Measurements from ENCODE around the gene GSG1L. TPM values are rescaled to one million over a fixed set of nuclear protein-coding genes. Genes with fewer than 3 reads are reported as not detected.
"Not testable (repeated sequence)": the region's sequence is repeated elsewhere in the genome, so short reads cannot be mapped to it uniquely, and the experiment has no call there.

GSG1L gene
- total RNA-seq, 1 donor from 2014 or later: not detected

- no peak overlapping the region for H3K27ac Mint-ChIP-seq
- H3K4me3 Mint-ChIP-seq: no peak overlapping the region
- DNase-seq (ENCODE audit: low spot score): no peak
- no peaks in the 10 kb centered on the region for H3K4me1 Mint-ChIP-seq (ENCODE audit: low read depth)
- H3K9me3 Mint-ChIP-seq: peaks cover 18% of the 10 kb centered on the region
- H3K36me3 Mint-ChIP-seq (ENCODE audit: low read depth): no peaks in the 10 kb centered on the region
- intact Hi-C loops (cut with micrococcal nuclease): no loop called here
- no peaks in the 10 kb centered on the region for H3K27me3 Mint-ChIP-seq (ENCODE audit: insufficient read depth)
These were observed 110.7 kb downstream of the GSG1L start for GRCh38 chr16:27952811-27953210.

GRCh38 chr16:27951489-27952120 lies 111.9 kb downstream of the GSG1L start:
- DNase-seq (ENCODE audit: low spot score): no peak
- Mint-ChIP-seq H3K4me3 (no peak overlapping the region), H3K36me3 (ENCODE audit: low read depth) (no peaks in the 10 kb centered on the region), H3K27ac (no peak overlapping the region), H3K27me3 (ENCODE audit: insufficient read depth) (no peaks in the 10 kb centered on the region), H3K9me3 (peaks cover 13% of the 10 kb centered on the region), H3K4me1 (ENCODE audit: low read depth) (no peaks in the 10 kb centered on the region)
- intact Hi-C loops (cut with micrococcal nuclease): no loop called here

DNA sequence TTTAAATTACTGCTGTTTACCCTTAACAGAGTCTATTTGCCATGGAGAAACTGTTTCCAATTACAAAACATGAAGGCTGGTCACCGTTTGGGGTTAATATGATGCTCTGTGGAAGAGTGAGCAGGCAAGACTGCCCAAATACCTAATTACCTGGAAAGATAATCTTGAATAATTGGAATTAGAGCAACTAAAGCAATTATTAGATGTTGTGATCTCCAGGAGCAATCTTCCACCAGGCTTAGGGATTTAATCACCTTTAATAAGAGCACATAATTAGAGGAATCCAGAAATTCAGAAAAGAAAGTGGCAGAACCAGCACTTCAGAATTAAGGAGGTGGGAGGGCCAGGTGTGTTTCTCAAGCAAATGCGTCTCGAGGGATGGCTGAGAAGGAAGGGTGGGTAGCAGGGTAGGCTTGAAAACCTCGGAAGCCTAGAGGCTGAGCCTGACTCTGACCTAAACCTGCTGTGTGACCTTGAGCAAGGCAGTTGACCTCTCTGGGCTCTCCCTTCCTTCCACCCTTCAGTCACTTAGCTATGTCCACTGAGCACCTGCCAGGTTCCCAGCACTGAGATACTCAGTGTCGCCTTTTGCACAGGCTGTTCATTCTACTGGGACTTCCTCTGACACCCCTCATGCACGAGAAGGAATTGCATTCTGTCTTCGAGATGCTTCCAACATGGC lies 113.2 kb downstream of the GSG1L start:
- intact Hi-C loops (cut with micrococcal nuclease): no loop called here
- no peaks in the 10 kb centered on the region for H3K36me3 Mint-ChIP-seq (ENCODE audit: low read depth)
- H3K27ac Mint-ChIP-seq: no peak overlapping the region
- H3K9me3 Mint-ChIP-seq: peaks cover 6% of the 10 kb centered on the region
- H3K27me3 Mint-ChIP-seq (ENCODE audit: insufficient read depth): no peaks in the 10 kb centered on the region
- no peaks in the 10 kb centered on the region for H3K4me1 Mint-ChIP-seq (ENCODE audit: low read depth)
- H3K4me3 Mint-ChIP-seq: no peak overlapping the region
- no peak for DNase-seq (ENCODE audit: low spot score)

DNA sequence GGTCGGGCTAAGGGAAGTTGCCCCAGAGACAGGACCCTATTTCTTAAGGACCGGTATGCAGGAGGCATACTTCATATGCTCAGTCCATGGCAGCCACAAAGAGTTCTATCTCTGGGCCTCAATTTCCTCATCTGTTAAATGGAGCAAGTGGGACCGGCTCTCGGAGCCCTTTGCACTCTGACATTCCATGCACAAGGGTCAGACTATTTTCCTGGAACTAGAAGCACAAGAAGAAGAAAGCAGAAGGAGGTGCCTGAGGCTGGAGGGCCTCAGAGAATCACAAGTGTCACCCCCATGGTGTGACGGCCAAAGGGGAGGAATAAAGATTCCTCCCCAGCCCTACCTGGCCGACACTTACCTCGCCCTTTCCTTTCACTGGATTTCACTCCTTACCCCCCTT lies 115.8 kb downstream of the GSG1L start:
- intact Hi-C loops (cut with micrococcal nuclease): loop anchor here (10.0 kb wide), 1 partner anchor 57 kb away; no protein-coding TSS in a partner anchor
- no peaks in the 10 kb centered on the region for H3K4me1 Mint-ChIP-seq (ENCODE audit: low read depth)
- DNase-seq (ENCODE audit: low spot score): no peak
- no peaks in the 10 kb centered on the region for H3K9me3 Mint-ChIP-seq
- no peak overlapping the region for H3K4me3 Mint-ChIP-seq
- no peak overlapping the region for H3K27ac Mint-ChIP-seq
- no peaks in the 10 kb centered on the region for H3K36me3 Mint-ChIP-seq (ENCODE audit: low read depth)
- no peaks in the 10 kb centered on the region for H3K27me3 Mint-ChIP-seq (ENCODE audit: insufficient read depth)

GRCh38 chr16:27945233-27945973 lies 118.1 kb downstream of the GSG1L start:
- no peak for DNase-seq (ENCODE audit: low spot score)
- H3K27ac Mint-ChIP-seq: no peak overlapping the region
- H3K4me1 Mint-ChIP-seq (ENCODE audit: low read depth): no peaks in the 10 kb centered on the region
- no peak overlapping the region for H3K4me3 Mint-ChIP-seq
- H3K36me3 Mint-ChIP-seq (ENCODE audit: low read depth): no peaks in the 10 kb centered on the region
- no peaks in the 10 kb centered on the region for H3K27me3 Mint-ChIP-seq (ENCODE audit: insufficient read depth)
- intact Hi-C loops (cut with micrococcal nuclease): loop anchor here (10.0 kb wide), 1 partner anchor 59 kb away; no protein-coding TSS in a partner anchor
- no peaks in the 10 kb centered on the region for H3K9me3 Mint-ChIP-seq

DNA sequence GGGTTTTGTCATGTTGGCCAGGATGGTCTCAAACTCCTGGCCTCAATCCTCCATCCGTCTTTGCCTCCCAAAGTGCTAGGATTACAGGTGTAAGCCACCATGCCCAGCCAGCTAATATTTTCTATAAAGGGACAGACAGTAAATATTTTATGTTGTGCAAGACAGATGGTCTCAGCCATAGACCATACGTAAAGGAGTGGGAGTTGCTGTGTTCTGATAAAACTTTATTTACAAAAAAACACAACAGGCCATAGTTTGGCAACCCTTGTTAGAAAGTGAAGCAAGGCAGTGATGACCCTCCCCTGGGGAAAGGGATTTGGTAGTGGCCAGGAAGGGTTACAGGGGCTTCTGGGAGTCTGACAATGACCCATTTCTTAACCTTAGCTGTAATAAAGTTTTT lies 119.7 kb downstream of the GSG1L start:
- DNase-seq (ENCODE audit: low spot score): no peak
- no peak overlapping the region for H3K4me3 Mint-ChIP-seq
- no peaks in the 10 kb centered on the region for H3K36me3 Mint-ChIP-seq (ENCODE audit: low read depth)
- no peaks in the 10 kb centered on the region for H3K9me3 Mint-ChIP-seq
- no peaks in the 10 kb centered on the region for H3K4me1 Mint-ChIP-seq (ENCODE audit: low read depth)
- H3K27me3 Mint-ChIP-seq (ENCODE audit: insufficient read depth): no peaks in the 10 kb centered on the region
- intact Hi-C loops (cut with micrococcal nuclease): loop anchor here (10.0 kb wide), 1 partner anchor 61 kb away; no protein-coding TSS in a partner anchor
- H3K27ac Mint-ChIP-seq: no peak overlapping the region

GRCh38 chr16:27942071-27942470 lies 121.4 kb downstream of the GSG1L start:
- not testable (repeated sequence) for DNase-seq (ENCODE audit: low spot score); H3K27ac Mint-ChIP-seq; H3K4me3 Mint-ChIP-seq; H3K36me3 Mint-ChIP-seq (ENCODE audit: low read depth); H3K27me3 Mint-ChIP-seq (ENCODE audit: insufficient read depth); H3K9me3 Mint-ChIP-seq; H3K4me1 Mint-ChIP-seq (ENCODE audit: low read depth)
- intact Hi-C loops (cut with micrococcal nuclease): loop anchor here (10.0 kb wide), 1 partner anchor 63 kb away; no protein-coding TSS in a partner anchor

- no peak overlapping the region for H3K4me3 Mint-ChIP-seq
These were observed 128.4 kb downstream of the GSG1L start for GRCh38 chr16:27935076-27935475.

GRCh38 chr16:27932542-27933135 lies 130.9 kb downstream of the GSG1L start:
- Mint-ChIP-seq H3K4me1 (ENCODE audit: low read depth) (no peaks in the 10 kb centered on the region), H3K27ac (no peak overlapping the region), H3K9me3 (peaks cover 3% of the 10 kb centered on the region), H3K4me3 (no peak overlapping the region), H3K36me3 (ENCODE audit: low read depth) (no peaks in the 10 kb centered on the region), H3K27me3 (ENCODE audit: insufficient read depth) (no peaks in the 10 kb centered on the region)
- DNase-seq (ENCODE audit: low spot score): no peak
- intact Hi-C loops (cut with micrococcal nuclease): no loop called here

More at GRCh38 chr16:27935076-27935475, 128.4 kb downstream of the GSG1L start:
- Mint-ChIP-seq H3K27me3 (ENCODE audit: insufficient read depth) (no peaks in the 10 kb centered on the region), H3K36me3 (ENCODE audit: low read depth) (no peaks in the 10 kb centered on the region), H3K4me1 (ENCODE audit: low read depth) (no peaks in the 10 kb centered on the region), H3K9me3 (peaks cover 3% of the 10 kb centered on the region), H3K27ac (no peak overlapping the region)
- intact Hi-C loops (cut with micrococcal nuclease): no loop called here
- no peak for DNase-seq (ENCODE audit: low spot score)

GRCh38 chr16:27929818-27930217 lies 133.7 kb downstream of the GSG1L start:
- intact Hi-C loops (cut with micrococcal nuclease): no loop called here
- no peak overlapping the region for H3K4me3 Mint-ChIP-seq

GRCh38 chr16:27928542-27928941 lies 135.0 kb downstream of the GSG1L start:
- Mint-ChIP-seq H3K4me1 (ENCODE audit: low read depth) (no peaks in the 10 kb centered on the region), H3K36me3 (ENCODE audit: low read depth) (no peaks in the 10 kb centered on the region), H3K9me3 (no peaks in the 10 kb centered on the region), H3K27ac (no peak overlapping the region), H3K4me3 (no peak overlapping the region), H3K27me3 (ENCODE audit: insufficient read depth) (no peaks in the 10 kb centered on the region)
- no peak for DNase-seq (ENCODE audit: low spot score)
- intact Hi-C loops (cut with micrococcal nuclease): no loop called here

More at GRCh38 chr16:27929818-27930217, 133.7 kb downstream of the GSG1L start:
- no peak for DNase-seq (ENCODE audit: low spot score)
- no peaks in the 10 kb centered on the region for H3K27me3 Mint-ChIP-seq (ENCODE audit: insufficient read depth)
- H3K4me1 Mint-ChIP-seq (ENCODE audit: low read depth): no peaks in the 10 kb centered on the region
- H3K9me3 Mint-ChIP-seq: peaks cover 3% of the 10 kb centered on the region
- H3K36me3 Mint-ChIP-seq (ENCODE audit: low read depth): no peaks in the 10 kb centered on the region
- H3K27ac Mint-ChIP-seq: no peak overlapping the region

- Mint-ChIP-seq H3K27me3 (ENCODE audit: insufficient read depth) (peaks cover 2% of the 10 kb centered on the region), H3K4me3 (no peak overlapping the region), H3K36me3 (ENCODE audit: low read depth) (no peaks in the 10 kb centered on the region), H3K4me1 (ENCODE audit: low read depth) (no peaks in the 10 kb centered on the region), H3K9me3 (no peaks in the 10 kb centered on the region), H3K27ac (no peak overlapping the region)
- intact Hi-C loops (cut with micrococcal nuclease): no loop called here
- DNase-seq (ENCODE audit: low spot score): no peak
These were observed 136.1 kb downstream of the GSG1L start for GRCh38 chr16:27927266-27927901.

All from activated T-helper 1 cell treated with anti-CD3 and anti-CD28 coated beads, Interleukin-12 subunit alpha, Interleukin-12 subunit beta, Interleukin-2, Interleukin-4 antibody, amounts not matched to agents 30 ng/mL and 10 ng/mL and 1 ng/mL, durations not matched to agents 14 hours and 24 hours and 36 hours (primary cell).